Measurements from ENCODE around the gene WDR83. TPM values are rescaled to one million over a fixed set of nuclear protein-coding genes. Genes with fewer than 3 reads are reported as not detected.
"Not testable (repeated sequence)": the region's sequence is repeated elsewhere in the genome, so short reads cannot be mapped to it uniquely, and the experiment has no call there.

Gene WDR83
- total RNA-seq, 2 donors from 2014 or later, result 18.6 to 25.1 TPM

DNA sequence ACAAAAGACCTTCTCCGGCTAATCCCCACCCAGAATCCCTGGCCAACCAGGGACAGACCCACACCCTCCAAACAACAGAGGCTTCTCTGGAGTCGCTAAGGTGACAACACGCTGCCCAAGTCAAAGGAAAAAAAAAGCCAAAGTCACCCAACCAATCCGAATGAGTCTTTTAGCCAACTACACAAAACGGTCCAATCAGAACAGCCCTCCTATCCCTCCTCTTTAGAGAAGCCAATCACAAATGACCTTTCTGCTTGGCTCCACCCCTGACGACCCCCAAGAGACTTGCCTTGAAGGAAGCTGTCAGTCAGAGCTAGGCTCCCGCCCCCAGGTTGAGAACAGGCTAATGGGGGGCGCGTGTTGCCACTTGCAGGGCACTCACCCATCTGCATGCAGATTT lies 36.4 kb downstream of the WDR83 start:
- DNase-seq (ENCODE audit: low spot score) (no peak), ATAC-seq (peak in 1 of 2 donors; percentile 33)
- H3K4me3 Mint-ChIP-seq, result no peak overlapping the region
- H3K36me3 Mint-ChIP-seq, result peaks cover 9% of the 10 kb centered on the region
- no peak overlapping the region for H3K27ac Mint-ChIP-seq
- no peaks in the 10 kb centered on the region for H3K9me3 Mint-ChIP-seq
- peaks cover 3 to 8% of the 10 kb centered on the region in 2 donors for H3K4me1 Mint-ChIP-seq (ENCODE audit: low read depth in 2 of 2)
- H3K27me3 Mint-ChIP-seq, result no peaks in the 10 kb centered on the region

DNA sequence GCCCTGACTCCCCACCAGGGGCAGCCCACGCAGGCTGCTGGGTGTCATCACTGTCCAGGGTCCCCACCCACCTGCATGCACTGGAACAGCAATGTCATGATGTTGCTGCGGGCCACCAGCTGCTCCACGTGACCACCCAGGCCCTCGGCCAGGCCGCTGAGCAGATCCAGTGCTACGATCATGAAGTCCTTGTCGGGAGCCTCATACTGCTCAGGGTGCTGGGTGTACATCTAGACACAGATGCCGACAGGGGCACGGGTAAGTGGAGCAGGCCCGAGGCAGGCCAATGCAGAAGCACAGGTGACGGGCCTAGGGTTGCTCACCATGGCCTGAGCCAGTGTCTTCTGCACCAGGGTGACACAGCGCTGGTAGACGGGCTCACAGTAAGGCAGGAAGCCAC lies 38.6 kb downstream of the WDR83 start:
- Mint-ChIP-seq H3K4me1 (ENCODE audit: low read depth in 2 of 2) (peaks cover 0 to 3% of the 10 kb centered on the region in 2 donors), H3K9me3 (no peaks in the 10 kb centered on the region), H3K27ac (no peak overlapping the region), H3K4me3 (no peak overlapping the region), H3K27me3 (no peaks in the 10 kb centered on the region), H3K36me3 (peaks cover 5% of the 10 kb centered on the region)
- peak; percentile 15 to 29 for ATAC-seq
- no peak for DNase-seq (ENCODE audit: low spot score)

DNA sequence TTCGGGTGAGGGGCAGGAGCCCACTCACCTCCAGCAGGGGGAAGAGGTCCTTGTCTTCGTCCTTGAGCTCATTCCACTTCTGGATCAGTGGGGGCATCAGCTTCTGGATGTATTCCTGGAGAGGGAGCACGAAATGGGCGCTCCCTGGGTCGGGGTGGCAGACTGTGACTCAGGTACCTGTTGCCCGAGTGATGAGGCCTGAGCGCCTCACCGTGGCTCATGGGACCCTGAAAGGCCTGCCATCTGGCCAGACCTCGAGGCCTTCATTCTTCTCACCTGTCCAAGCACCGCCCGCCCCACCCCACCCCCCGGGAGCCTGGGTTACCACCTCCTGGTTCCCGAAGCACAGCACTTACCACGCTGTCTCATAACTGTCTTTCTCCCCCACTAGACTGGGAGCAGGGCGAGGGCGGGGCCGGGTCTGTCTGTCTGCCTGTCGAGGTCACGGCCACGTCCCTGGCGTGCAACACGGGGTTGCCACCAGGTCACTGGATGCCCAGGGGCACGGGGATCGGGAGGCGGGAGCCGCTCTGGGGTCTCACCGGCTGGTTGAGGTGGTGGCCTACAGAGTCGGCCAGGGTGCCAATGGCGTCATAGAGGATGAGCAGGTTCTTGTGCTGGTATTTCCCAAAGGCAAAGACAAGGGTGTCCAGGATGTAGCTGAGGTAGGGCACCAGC lies 39.2 kb downstream of the WDR83 start:
- no peak overlapping the region for H3K27ac Mint-ChIP-seq
- DNase-seq (ENCODE audit: low spot score) (no peak), ATAC-seq (peak in 1 of 2 donors; percentile 15)
- H3K27me3 Mint-ChIP-seq, result no peaks in the 10 kb centered on the region
- no peak overlapping the region for H3K4me3 Mint-ChIP-seq
- H3K4me1 Mint-ChIP-seq (ENCODE audit: low read depth in 2 of 2), result peaks cover 0 to 3% of the 10 kb centered on the region in 2 donors
- peaks cover 5% of the 10 kb centered on the region for H3K36me3 Mint-ChIP-seq
- H3K9me3 Mint-ChIP-seq, result no peaks in the 10 kb centered on the region

DNA sequence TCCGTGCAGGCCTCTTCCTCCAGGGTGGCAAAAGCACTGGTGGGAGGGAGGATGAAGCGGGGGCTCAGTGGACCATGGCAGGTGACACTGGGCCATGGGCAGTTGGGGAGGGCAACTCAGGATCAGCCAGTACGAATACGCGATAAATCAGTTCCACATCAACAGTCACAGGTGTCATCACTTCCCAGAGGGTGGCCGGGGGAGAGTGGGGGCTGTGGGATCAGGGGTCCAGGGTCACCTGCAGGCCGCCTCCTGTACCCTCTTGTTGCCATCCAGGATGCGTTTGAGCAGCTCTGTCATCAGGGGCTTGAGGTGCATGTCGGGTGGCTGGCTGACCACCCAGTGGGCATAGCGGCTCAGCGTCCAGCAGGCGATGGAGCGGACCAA lies 39.7 kb downstream of the WDR83 start:
- H3K4me1 Mint-ChIP-seq (ENCODE audit: low read depth in 2 of 2), result peaks cover 0 to 3% of the 10 kb centered on the region in 2 donors
- no peak overlapping the region for H3K4me3 Mint-ChIP-seq
- H3K27ac Mint-ChIP-seq, result no peak overlapping the region
- DNase-seq (ENCODE audit: low spot score) (no peak), ATAC-seq (no peak)
- no peaks in the 10 kb centered on the region for H3K27me3 Mint-ChIP-seq
- peaks cover 5% of the 10 kb centered on the region for H3K36me3 Mint-ChIP-seq
- H3K9me3 Mint-ChIP-seq, result no peaks in the 10 kb centered on the region

DNA sequence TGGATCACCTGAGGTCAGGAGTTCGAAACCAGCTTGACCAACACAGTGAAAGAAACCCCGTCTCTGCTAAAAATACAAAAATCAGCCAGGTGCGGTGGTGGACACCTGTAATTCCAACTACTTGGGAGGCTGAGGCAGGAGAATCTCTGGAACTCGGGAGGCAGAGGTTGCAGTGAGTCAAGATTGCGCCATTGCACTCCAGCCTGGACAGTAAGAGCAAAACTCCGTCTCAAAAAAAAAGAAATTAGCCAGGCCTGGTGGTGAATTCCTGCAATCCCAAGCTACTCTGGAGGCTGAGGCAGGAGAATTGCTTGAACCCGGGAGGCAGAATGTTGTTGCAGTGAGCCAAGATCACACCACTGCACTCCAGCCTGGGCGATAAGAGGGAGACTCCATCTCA lies 42.0 kb downstream of the WDR83 start:
- ATAC-seq (no peak), DNase-seq (ENCODE audit: low spot score) (no peak)
- H3K27me3 Mint-ChIP-seq, result no peaks in the 10 kb centered on the region
- H3K9me3 Mint-ChIP-seq, result no peaks in the 10 kb centered on the region
- H3K4me3 Mint-ChIP-seq, result no peak overlapping the region
- no peaks in the 10 kb centered on the region for H3K36me3 Mint-ChIP-seq
- H3K27ac Mint-ChIP-seq, result no peak overlapping the region
- peaks cover 0 to 5% of the 10 kb centered on the region in 2 donors for H3K4me1 Mint-ChIP-seq (ENCODE audit: low read depth in 2 of 2)

DNA sequence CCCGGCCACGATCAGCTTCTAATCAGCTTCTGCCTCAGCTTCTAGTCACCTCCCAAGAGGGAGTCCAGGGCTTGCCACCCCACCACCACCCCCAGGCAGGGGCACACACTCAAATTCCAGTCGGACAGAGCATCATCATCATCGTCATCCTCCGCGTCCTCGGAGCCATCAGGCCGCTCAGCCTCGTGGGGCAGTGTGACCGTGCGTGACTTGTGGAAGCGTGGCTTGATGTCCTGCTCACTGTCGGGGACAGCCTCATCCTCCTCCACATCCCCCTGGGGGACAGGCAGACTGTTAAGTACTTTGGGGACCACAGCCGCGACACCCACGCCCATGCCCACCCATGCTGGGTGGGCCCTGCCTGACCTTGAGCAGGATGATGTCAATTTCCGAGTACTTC lies 44.6 kb downstream of the WDR83 start:
- DNase-seq (ENCODE audit: low spot score), result no peak
- no peaks in the 10 kb centered on the region for H3K36me3 Mint-ChIP-seq
- H3K27me3 Mint-ChIP-seq, result no peaks in the 10 kb centered on the region
- H3K9me3 Mint-ChIP-seq, result no peaks in the 10 kb centered on the region
- peaks cover 0 to 5% of the 10 kb centered on the region in 2 donors for H3K4me1 Mint-ChIP-seq (ENCODE audit: low read depth in 2 of 2)
- no peak for ATAC-seq
- H3K4me3 Mint-ChIP-seq, result no peak overlapping the region
- no peak overlapping the region for H3K27ac Mint-ChIP-seq

DNA sequence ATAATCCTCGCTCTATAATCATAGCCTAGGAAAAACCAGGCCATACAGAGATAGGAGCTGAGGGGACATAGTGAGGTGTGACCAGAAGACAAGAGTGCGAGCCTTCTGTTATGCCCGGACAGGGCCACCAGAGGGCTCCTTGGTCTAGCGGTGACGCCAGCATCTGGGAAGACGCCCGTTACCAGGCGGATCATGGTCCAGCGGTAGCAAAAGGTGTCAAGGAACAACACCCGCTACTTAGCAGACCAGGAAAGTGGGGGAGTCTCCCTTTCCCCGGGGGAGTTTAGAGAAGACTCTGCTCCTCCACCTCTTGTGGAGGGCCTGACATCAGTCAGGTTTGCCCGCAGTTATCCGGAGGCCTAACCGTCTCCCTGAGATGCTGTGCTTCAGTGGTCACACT lies 45.5 kb downstream of the WDR83 start:
- not testable (repeated sequence) for H3K27ac Mint-ChIP-seq, ATAC-seq, H3K36me3 Mint-ChIP-seq

DNA sequence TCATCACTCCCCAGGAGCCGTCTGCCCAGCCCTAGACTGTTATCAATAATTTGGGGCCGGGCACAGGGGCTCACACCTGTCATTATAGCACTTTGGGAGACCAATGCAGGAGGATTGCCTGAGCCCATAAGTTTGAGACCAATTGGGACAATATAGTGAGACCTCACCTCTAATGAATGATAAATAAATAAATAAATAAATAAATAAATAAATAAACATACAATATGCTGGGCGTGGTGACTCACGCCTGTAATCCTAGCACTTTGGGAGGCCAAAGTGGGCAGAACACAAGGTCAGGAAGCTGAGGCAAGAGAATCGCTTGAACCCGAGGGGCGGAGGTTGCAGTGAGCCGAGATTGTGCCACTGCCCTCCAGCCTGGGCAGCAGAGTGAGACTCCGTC lies 46.7 kb downstream of the WDR83 start:
- H3K27me3 Mint-ChIP-seq; H3K27ac Mint-ChIP-seq; DNase-seq (ENCODE audit: low spot score); H3K9me3 Mint-ChIP-seq; H3K4me3 Mint-ChIP-seq; H3K36me3 Mint-ChIP-seq: not testable (repeated sequence)
- ATAC-seq, result peak in 1 of 2 donors; percentile 21
- peaks cover 0 to 11% of the 10 kb centered on the region in 2 donors for H3K4me1 Mint-ChIP-seq (ENCODE audit: low read depth in 2 of 2)

More for the DNA sequence above, 45.5 kb downstream of the WDR83 start:
- DNase-seq (ENCODE audit: low spot score); H3K4me3 Mint-ChIP-seq; H3K27me3 Mint-ChIP-seq; H3K9me3 Mint-ChIP-seq: not testable (repeated sequence)
- peaks cover 0 to 11% of the 10 kb centered on the region in 2 donors for H3K4me1 Mint-ChIP-seq (ENCODE audit: low read depth in 2 of 2)

DNA sequence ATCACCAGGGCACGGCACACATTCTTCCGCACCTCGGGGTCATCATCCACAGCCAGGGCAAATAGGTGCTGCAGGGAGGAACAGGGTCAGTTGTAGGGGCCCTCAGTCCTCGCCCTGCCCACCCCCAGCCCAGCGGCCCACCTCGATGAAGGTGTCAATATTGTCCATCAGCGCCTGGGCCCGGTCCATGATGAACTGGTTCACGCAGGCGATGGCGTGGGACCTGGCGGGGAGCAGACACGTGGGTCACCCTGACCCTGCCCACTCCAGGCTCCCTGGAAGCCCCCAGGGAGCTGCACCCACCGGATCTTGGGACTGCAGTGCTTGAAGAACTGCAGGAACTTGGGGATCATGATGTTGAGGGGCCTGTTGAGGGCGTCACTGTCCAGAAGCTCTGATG lies 48.5 kb downstream of the WDR83 start:
- Mint-ChIP-seq H3K4me3 (no peak overlapping the region), H3K9me3 (no peaks in the 10 kb centered on the region), H3K36me3 (no peaks in the 10 kb centered on the region), H3K27ac (no peak overlapping the region), H3K4me1 (ENCODE audit: low read depth in 2 of 2) (peaks cover 8 to 16% of the 10 kb centered on the region in 2 donors), H3K27me3 (no peaks in the 10 kb centered on the region)
- DNase-seq (ENCODE audit: low spot score) (no peak), ATAC-seq (no peak)

DNA sequence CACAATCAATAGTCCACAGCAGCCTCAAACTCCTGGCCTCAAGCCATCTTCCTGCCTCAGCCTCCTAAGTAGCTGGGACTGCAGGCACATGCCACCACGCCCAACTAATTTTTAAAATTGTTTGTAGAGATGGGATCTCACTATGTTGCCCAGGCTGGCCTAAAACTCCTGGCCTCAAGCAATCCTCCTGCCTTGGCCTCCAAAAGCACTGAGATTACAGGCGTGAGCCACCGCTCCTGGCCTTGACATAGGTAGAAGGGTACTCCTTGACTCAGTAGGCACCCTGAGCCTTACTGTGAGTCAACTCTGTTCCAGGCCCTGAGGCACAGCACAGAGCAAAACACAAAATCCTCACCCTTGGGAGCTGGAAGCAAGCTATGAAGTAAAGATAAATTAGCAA lies 49.3 kb downstream of the WDR83 start:
- no peaks in the 10 kb centered on the region for H3K36me3 Mint-ChIP-seq
- no peaks in the 10 kb centered on the region for H3K27me3 Mint-ChIP-seq
- no peak for DNase-seq (ENCODE audit: low spot score)
- no peak for ATAC-seq
- peaks cover 14 to 22% of the 10 kb centered on the region in 2 donors for H3K4me1 Mint-ChIP-seq (ENCODE audit: low read depth in 2 of 2)
- H3K9me3 Mint-ChIP-seq, result no peaks in the 10 kb centered on the region
- no peak overlapping the region for H3K4me3 Mint-ChIP-seq
- peak overlapping the region in 1 of 2 donors; percentile 59 for H3K27ac Mint-ChIP-seq

DNA sequence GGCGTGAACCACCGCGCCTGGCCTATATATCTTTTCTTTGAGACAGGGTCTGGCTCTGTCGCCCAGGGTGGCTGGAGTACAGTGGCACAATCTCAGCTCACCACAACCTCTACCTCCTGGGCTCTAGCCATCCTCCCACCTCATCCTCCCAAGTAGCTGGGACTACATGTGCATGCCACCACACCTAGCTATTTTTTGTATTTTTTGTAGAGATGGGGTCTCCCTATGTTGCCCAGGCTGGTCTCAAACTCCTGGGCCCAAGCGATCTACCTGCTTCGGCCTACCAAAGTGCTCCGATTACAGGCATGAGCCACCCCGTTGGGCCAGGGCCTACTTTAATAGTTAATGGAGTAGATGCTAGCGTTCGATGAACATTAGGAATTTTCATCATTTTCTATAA lies 53.7 kb downstream of the WDR83 start:
- H3K27me3 Mint-ChIP-seq, result no peaks in the 10 kb centered on the region
- no peak for ATAC-seq
- peaks cover 42 to 43% of the 10 kb centered on the region in 2 donors for H3K4me1 Mint-ChIP-seq (ENCODE audit: low read depth in 2 of 2)
- no peaks in the 10 kb centered on the region for H3K9me3 Mint-ChIP-seq
- H3K4me3 Mint-ChIP-seq, result peak overlapping the region; percentile 81
- no peak for DNase-seq (ENCODE audit: low spot score)
- peak overlapping the region; percentile 31 to 70 for H3K27ac Mint-ChIP-seq
- H3K36me3 Mint-ChIP-seq, result peaks cover 8% of the 10 kb centered on the region

DNA sequence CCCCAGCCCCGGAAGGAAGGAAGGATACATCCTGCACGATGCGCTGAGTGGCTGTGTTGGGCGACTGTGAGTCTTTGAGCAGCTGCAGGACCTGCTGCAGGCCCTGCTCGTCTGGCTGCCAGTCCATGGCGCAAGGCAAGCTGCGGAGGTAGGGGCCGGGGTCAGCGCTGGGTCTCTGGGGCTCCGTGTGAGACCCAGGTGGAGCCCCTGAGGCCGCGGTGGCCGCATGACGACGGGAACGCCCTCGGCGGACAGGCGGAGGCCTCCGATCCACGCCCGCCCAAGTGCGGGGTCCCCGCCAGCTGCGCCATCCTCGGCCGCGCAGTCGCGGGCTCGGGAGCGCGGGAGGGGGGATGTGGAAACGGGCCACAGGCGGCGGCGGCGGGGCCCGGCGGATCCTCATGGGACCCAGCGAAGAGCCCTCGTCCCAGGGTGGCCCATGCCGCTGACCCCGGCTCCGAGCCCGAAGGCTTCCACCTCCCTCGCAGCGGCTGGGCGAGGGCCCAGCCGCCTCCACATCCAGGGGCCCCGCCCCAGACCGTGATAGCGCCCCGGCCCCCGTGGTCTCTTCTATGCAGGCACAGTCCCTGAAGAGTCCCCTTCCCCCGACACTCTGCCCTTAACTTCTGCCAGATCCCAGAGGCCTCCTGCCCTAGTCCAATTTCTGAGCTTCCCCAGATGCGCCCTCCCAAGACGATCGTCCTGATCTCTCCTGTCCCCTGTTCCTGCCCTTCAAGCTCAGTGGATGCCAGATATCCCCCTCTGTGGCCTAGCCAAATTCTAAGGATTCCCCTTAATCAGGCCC lies 54.4 kb downstream of the WDR83 start:
- peaks cover 8% of the 10 kb centered on the region for H3K36me3 Mint-ChIP-seq
- ATAC-seq (no peak), DNase-seq (ENCODE audit: low spot score) (no peak)
- no peaks in the 10 kb centered on the region for H3K27me3 Mint-ChIP-seq
- H3K9me3 Mint-ChIP-seq, result no peaks in the 10 kb centered on the region
- H3K4me3 Mint-ChIP-seq, result peak overlapping the region; percentile 99
- peaks cover 42 to 43% of the 10 kb centered on the region in 2 donors for H3K4me1 Mint-ChIP-seq (ENCODE audit: low read depth in 2 of 2)
- H3K27ac Mint-ChIP-seq, result peak overlapping the region; percentile 94 to 97

DNA sequence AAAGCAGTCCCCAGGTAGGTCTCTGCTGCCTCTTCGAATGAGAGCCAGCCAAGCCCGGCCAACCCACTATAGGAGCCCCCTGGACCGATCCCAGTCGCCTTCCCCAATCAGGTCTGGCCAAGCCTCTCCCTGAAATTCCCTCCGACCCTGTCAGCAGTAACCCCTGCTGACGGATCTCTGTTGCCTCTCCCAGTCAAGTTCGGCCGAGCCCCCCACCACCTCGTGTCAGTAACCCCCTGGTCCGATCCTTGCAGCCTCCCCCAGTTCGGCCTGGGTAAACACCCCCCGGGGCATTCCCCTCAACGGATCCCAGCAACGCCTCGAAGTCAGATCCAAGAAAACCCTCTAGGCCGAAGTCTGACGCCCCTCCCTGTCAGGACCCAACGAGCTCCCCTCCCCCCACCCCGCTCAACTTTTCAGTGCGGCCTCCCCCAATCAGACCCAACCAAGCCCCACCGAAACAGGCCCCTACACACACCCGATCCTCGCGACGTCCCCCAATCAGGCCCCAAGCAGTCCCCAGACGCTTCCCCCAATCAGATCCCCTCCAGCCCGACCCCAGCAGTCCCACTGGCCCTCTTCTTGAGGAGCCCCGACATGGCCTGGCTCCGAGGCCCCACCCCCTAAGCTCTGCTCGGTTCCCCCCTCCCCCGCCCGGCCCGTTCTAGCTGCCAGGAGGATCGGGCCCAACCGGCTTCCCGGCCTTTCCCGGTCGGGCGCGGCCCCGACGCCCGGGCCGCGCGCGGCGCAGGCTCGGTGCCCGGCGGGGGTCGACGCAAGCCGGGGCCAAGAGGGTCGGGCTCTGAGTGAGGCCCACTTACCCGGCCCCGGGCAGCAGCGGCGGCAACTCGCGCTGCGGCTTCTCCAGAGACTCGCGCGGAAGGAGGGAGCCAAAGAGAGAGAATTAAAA lies 55.3 kb downstream of the WDR83 start:
- peak; percentile 76 for DNase-seq (ENCODE audit: low spot score)
- Mint-ChIP-seq H3K36me3 (peaks cover 13% of the 10 kb centered on the region), H3K9me3 (no peaks in the 10 kb centered on the region), H3K4me3 (peak overlapping the region; percentile 99), H3K27ac (peak overlapping the region; percentile 94 to 97), H3K4me1 (ENCODE audit: low read depth in 2 of 2) (peaks cover 40 to 48% of the 10 kb centered on the region in 2 donors), H3K27me3 (no peaks in the 10 kb centered on the region)
- ATAC-seq, result peak; percentile 69 to 72
